Ascending aorta (tissue), 2 donors: ENCODE results near the gene ELOVL4. TPM values are rescaled to one million over a fixed set of nuclear protein-coding genes. Genes with fewer than 3 reads are reported as not detected.

Source experiments
- DNase-seq, 2 donors: peaks; one replicate each; pipeline ENCODE4 v3.0.0-alpha.2; 2019; ENCODE audit warnings: low spot score in 2 of 2
- H3K27ac ChIP-seq, 2 donors: fragments of 200-600 bp; sonication (generic); one replicate each; pipeline ENCODE4 v1.5.1; 2016 to 2017; ENCODE audit warnings: mild to moderate bottlenecking in 1 of 2
- H3K27me3 ChIP-seq: fragments of 200-600 bp; sonication (generic); one replicate; pipeline ENCODE4 v1.5.1; 2017
- H3K36me3 ChIP-seq, 2 donors: fragments of 200-600 bp; sonication (generic); one replicate each; pipeline ENCODE4 v1.5.1; 2016
- H3K4me1 ChIP-seq, 2 donors: fragments of 200-600 bp; sonication (generic); one replicate each; pipeline ENCODE4 v1.5.1; 2016 to 2017; ENCODE audit warnings: mild to moderate bottlenecking in 1 of 2
- H3K4me3 ChIP-seq, 2 donors: fragments of 200-600 bp; sonication (generic); one replicate each; pipeline ENCODE4 v1.5.1; 2016 to 2017; ENCODE audit warnings: mild to moderate bottlenecking in 1 of 2
- H3K9me3 ChIP-seq, 2 donors: fragments of 200-600 bp; sonication (generic); one replicate each; pipeline ENCODE4 v1.5.1; 2016
- CTCF ChIP-seq, 3 experiments: fragments of 200-600 bp in 2 of 3; fragments of 450-650 bp in 1 of 3; sonication (generic) in 2 of 3; IDR thresholded peaks; one replicate each; pipeline ENCODE4 v1.5.1; 2016 to 2019; ENCODE audit warnings: antibody characterized with exemption in 3 of 3, mild to moderate bottlenecking in 1 of 3, moderate library complexity in 1 of 3
- intact Hi-C: fragments of 100-400 bp; cut with DNase I; formaldehyde crosslinking; loops from one replicate; pipeline ENCODE4 v1.15.1; 2023
- total RNA-seq: library from RNA; depleted of rRNA; stranded (reverse); fragments of >200 nt; gene quantifications from one replicate; pipeline ENCODE4 v1.1.0, GENCODE V29; 2016

Gene ELOVL4
- total RNA-seq, 1 donor from 2014 or later = 6.4 TPM

- H3K27me3 ChIP-seq = no peaks in the 10 kb centered on the region
- no peak overlapping the region for H3K27ac ChIP-seq
- H3K9me3 ChIP-seq = no peaks in the 10 kb centered on the region
- H3K4me1 ChIP-seq = no peaks in the 10 kb centered on the region
- no peak for TF ChIP-seq CTCF (IDR thresholded peaks at IDR 0.05)
- H3K36me3 ChIP-seq = no peaks in the 10 kb centered on the region
- no peak for DNase-seq
- intact Hi-C loops = no loop called here
- no peak overlapping the region for H3K4me3 ChIP-seq
These were observed 18.8 kb downstream of the ELOVL4 start for GRCh38 chr6:79928478-79928998.

GRCh38 chr6:79927758-79928157 is 19.6 kb downstream of the ELOVL4 start:
- H3K27ac ChIP-seq = no peak overlapping the region
- intact Hi-C loops = no loop called here
- H3K36me3 ChIP-seq = no peaks in the 10 kb centered on the region
- no peaks in the 10 kb centered on the region for H3K4me1 ChIP-seq
- H3K4me3 ChIP-seq = no peak overlapping the region
- H3K27me3 ChIP-seq = no peaks in the 10 kb centered on the region
- TF ChIP-seq CTCF (IDR thresholded peaks at IDR 0.05) = no peak
- H3K9me3 ChIP-seq = no peaks in the 10 kb centered on the region
- no peak for DNase-seq

- Histone ChIP-seq H3K27ac (no peak overlapping the region), H3K4me3 (no peak overlapping the region), H3K9me3 (no peaks in the 10 kb centered on the region), H3K36me3 (peaks cover 0 to 4% of the 10 kb centered on the region in 2 donors), H3K27me3 (no peaks in the 10 kb centered on the region), H3K4me1 (no peaks in the 10 kb centered on the region)
- no peak for TF ChIP-seq CTCF (IDR thresholded peaks at IDR 0.05)
- intact Hi-C loops = no loop called here
- DNase-seq = no peak
These were observed 24.1 kb downstream of the ELOVL4 start for GRCh38 chr6:79923270-79923669.

- intact Hi-C loops = no loop called here
- Histone ChIP-seq H3K9me3 (no peaks in the 10 kb centered on the region), H3K27me3 (no peaks in the 10 kb centered on the region), H3K36me3 (peaks cover 0 to 4% of the 10 kb centered on the region in 2 donors), H3K27ac (no peak overlapping the region), H3K4me1 (no peaks in the 10 kb centered on the region), H3K4me3 (no peak overlapping the region)
- no peak for DNase-seq
- TF ChIP-seq CTCF (IDR thresholded peaks at IDR 0.05) = no peak
These were observed 25.3 kb downstream of the ELOVL4 start for GRCh38 chr6:79922018-79922417.

- H3K4me1 ChIP-seq = no peaks in the 10 kb centered on the region
- H3K36me3 ChIP-seq = no peaks in the 10 kb centered on the region
- H3K27ac ChIP-seq = no peak overlapping the region
- DNase-seq = no peak
- H3K4me3 ChIP-seq = no peak overlapping the region
- intact Hi-C loops = no loop called here
- no peaks in the 10 kb centered on the region for H3K9me3 ChIP-seq
- no peaks in the 10 kb centered on the region for H3K27me3 ChIP-seq
- no peak for TF ChIP-seq CTCF (IDR thresholded peaks at IDR 0.05)
These were observed 34.0 kb downstream of the ELOVL4 start for GRCh38 chr6:79913369-79913768.

- no peak for TF ChIP-seq CTCF (IDR thresholded peaks at IDR 0.05)
- Histone ChIP-seq H3K27me3 (no peaks in the 10 kb centered on the region), H3K36me3 (no peaks in the 10 kb centered on the region), H3K4me3 (no peak overlapping the region), H3K9me3 (no peaks in the 10 kb centered on the region), H3K4me1 (no peaks in the 10 kb centered on the region), H3K27ac (no peak overlapping the region)
- intact Hi-C loops = no loop called here
- DNase-seq = no peak
These were observed 35.4 kb downstream of the ELOVL4 start for GRCh38 chr6:79911992-79912391.
